ENCODE data around the gene LAPTM4A.

The LAPTM4A gene

GRCh38 chr2:20051532-20052228 is at the start of gene LAPTM4A:
Gene LAPTM4A (minus strand): TSS chr2:20051628. CDS start chr2:20051520, 108 bp downstream.
- no peaks in the 10 kb centered on the region for H3K9me3 Mint-ChIP-seq
- no peak within 1 kb of the TSS for H3K4me3 Mint-ChIP-seq
- TF ChIP-seq CTCF (IDR thresholded peaks at IDR 0.05; ENCODE audit: unreplicated experiment in 3 of 3) = no peak
- peaks cover 15% of the 10 kb centered on the region for H3K4me1 Mint-ChIP-seq
- H3K27me3 Mint-ChIP-seq (ENCODE audit: low read depth) = no peaks in the 10 kb centered on the region
- H3K36me3 Mint-ChIP-seq (ENCODE audit: low read depth) = peaks cover 3% of the 10 kb centered on the region
- H3K27ac Mint-ChIP-seq = no peak within 1 kb of the TSS

GRCh38 chr2:20100711-20101110 is 49.3 kb upstream of the LAPTM4A start:
- no peak for TF ChIP-seq CTCF (IDR thresholded peaks at IDR 0.05; ENCODE audit: unreplicated experiment in 3 of 3)
- Mint-ChIP-seq H3K9me3 (peaks cover 14% of the 10 kb centered on the region), H3K27me3 (ENCODE audit: low read depth) (peaks cover 12% of the 10 kb centered on the region), H3K4me3 (no peak overlapping the region), H3K27ac (no peak overlapping the region), H3K4me1 (no peaks in the 10 kb centered on the region), H3K36me3 (ENCODE audit: low read depth) (peaks cover 6% of the 10 kb centered on the region)

GRCh38 chr2:20099780-20100179 is 48.4 kb upstream of the LAPTM4A start:
- H3K9me3 Mint-ChIP-seq = peaks cover 14% of the 10 kb centered on the region
- H3K4me3 Mint-ChIP-seq = no peak overlapping the region
- no peaks in the 10 kb centered on the region for H3K4me1 Mint-ChIP-seq
- peaks cover 6% of the 10 kb centered on the region for H3K36me3 Mint-ChIP-seq (ENCODE audit: low read depth)
- no peak overlapping the region for H3K27ac Mint-ChIP-seq
- TF ChIP-seq CTCF (IDR thresholded peaks at IDR 0.05; ENCODE audit: unreplicated experiment in 3 of 3) = no peak
- H3K27me3 Mint-ChIP-seq (ENCODE audit: low read depth) = peaks cover 12% of the 10 kb centered on the region

- H3K9me3 Mint-ChIP-seq = peaks cover 14% of the 10 kb centered on the region
- H3K27me3 Mint-ChIP-seq (ENCODE audit: low read depth) = peaks cover 8% of the 10 kb centered on the region
- peaks cover 9% of the 10 kb centered on the region for H3K4me1 Mint-ChIP-seq
- H3K36me3 Mint-ChIP-seq (ENCODE audit: low read depth) = peaks cover 6% of the 10 kb centered on the region
- no peak overlapping the region for H3K27ac Mint-ChIP-seq
- TF ChIP-seq CTCF (IDR thresholded peaks at IDR 0.05; ENCODE audit: unreplicated experiment in 3 of 3) = peak; percentile 88 to 93 (median 90)
- H3K4me3 Mint-ChIP-seq = no peak overlapping the region
Measured at GRCh38 chr2:20097889-20098714, 46.7 kb upstream of the LAPTM4A start.

GRCh38 chr2:20095469-20095868 is 44.0 kb upstream of the LAPTM4A start:
- TF ChIP-seq CTCF (IDR thresholded peaks at IDR 0.05; ENCODE audit: unreplicated experiment in 3 of 3) = no peak
- no peak overlapping the region for H3K27ac Mint-ChIP-seq
- peaks cover 35% of the 10 kb centered on the region for H3K4me1 Mint-ChIP-seq
- H3K27me3 Mint-ChIP-seq (ENCODE audit: low read depth) = no peaks in the 10 kb centered on the region
- H3K4me3 Mint-ChIP-seq = no peak overlapping the region
- H3K36me3 Mint-ChIP-seq (ENCODE audit: low read depth) = no peaks in the 10 kb centered on the region
- H3K9me3 Mint-ChIP-seq = no peaks in the 10 kb centered on the region
